ENCODE data around the gene SCARB1. TPM values are rescaled to one million over a fixed set of nuclear protein-coding genes. Genes with fewer than 3 reads are reported as not detected.

SCARB1 gene
- total and polyA plus RNA-seq, 2 of the 13 experiments (the other 11 are each of a cell fraction or from before 2014, with no cell fraction given) = 63.4 to 160 TPM

DNA sequence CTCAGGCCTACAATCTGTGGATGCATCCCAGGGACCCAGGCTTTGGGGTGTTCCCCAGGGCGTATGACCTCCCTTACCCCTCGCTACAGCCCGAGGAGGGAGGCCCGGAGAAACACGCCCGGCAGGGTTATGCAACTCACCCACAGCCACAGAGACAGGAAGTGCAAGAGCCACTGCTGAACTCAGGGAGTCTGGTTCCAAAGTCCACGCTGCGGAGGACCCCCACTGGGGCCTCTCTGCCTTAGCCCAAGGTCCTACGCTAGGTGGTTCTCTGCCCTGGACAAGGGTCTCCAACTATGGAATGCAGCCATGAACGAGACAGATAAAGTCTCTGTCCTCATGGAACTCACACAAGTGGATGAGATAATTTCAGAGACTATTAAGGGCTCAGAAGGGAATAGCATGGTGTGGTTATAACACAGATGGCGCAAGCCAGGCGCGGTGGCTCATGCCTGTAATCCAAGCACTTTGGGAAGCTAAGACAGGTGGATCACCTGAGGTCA is 11.3 kb downstream of the SCARB1 start (continued):
- peak; percentile 70; the same call in 1 of the 2 replicates for TF ChIP-seq ZNF788 (CRISPR knock-in tag; IDR thresholded peaks at IDR 0.05; ENCODE audit: borderline replicate concordance)
- TF ChIP-seq ZNF251 (CRISPR knock-in tag; IDR thresholded peaks at IDR 0.05) = no peak
- TF ChIP-seq, protein P1, sequence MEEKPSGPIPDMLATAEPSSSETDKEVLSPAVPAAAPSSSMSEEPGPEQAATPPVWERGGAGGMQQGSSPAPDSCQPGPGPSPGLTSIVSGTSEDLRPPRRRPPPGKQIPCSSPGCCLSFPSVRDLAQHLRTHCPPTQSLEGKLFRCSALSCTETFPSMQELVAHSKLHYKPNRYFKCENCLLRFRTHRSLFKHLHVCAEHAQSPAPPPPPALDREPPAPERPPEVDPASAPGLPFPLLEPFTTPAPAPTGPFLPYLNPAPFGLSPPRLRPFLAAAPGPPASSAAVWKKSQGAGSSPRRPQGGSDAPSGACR (CRISPR knock-in tag; IDR thresholded peaks at IDR 0.05) = no peak
- TF ChIP-seq FOXM1 (CRISPR knock-in tag; IDR thresholded peaks at IDR 0.05) = no peak
- TF ChIP-seq, protein P2, sequence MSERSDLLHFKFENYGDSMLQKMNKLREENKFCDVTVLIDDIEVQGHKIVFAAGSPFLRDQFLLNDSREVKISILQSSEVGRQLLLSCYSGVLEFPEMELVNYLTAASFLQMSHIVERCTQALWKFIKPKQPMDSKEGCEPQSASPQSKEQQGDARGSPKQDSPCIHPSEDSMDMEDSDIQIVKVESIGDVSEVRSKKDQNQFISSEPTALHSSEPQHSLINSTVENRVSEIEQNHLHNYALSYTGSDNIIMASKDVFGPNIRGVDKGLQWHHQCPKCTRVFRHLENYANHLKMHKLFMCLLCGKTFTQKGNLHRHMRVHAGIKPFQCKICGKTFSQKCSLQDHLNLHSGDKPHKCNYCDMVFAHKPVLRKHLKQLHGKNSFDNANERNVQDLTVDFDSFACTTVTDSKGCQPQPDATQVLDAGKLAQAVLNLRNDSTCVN (CRISPR knock-in tag; IDR thresholded peaks at IDR 0.05; ENCODE audit: borderline replicate concordance) = peak; percentile 78; the same call in 1 of the 2 replicates
- TF ChIP-seq, protein P3, sequence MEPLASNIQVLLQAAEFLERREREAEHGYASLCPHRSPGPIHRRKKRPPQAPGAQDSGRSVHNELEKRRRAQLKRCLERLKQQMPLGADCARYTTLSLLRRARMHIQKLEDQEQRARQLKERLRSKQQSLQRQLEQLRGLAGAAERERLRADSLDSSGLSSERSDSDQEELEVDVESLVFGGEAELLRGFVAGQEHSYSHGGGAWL (CRISPR knock-in tag; IDR thresholded peaks at IDR 0.05) = no peak
- TF ChIP-seq HES4 (CRISPR knock-in tag; IDR thresholded peaks at IDR 0.05; ENCODE audit: borderline replicate concordance) = no peak
- no peak for TF ChIP-seq ZNF766 (CRISPR knock-in tag; IDR thresholded peaks at IDR 0.05; ENCODE audit: borderline replicate concordance)
- no peak for TF ChIP-seq JUND (CRISPR knock-in tag; IDR thresholded peaks at IDR 0.05)
- no peak for TF ChIP-seq ZSCAN30 (CRISPR knock-in tag; IDR thresholded peaks at IDR 0.05)
- TF ChIP-seq, protein P4, sequence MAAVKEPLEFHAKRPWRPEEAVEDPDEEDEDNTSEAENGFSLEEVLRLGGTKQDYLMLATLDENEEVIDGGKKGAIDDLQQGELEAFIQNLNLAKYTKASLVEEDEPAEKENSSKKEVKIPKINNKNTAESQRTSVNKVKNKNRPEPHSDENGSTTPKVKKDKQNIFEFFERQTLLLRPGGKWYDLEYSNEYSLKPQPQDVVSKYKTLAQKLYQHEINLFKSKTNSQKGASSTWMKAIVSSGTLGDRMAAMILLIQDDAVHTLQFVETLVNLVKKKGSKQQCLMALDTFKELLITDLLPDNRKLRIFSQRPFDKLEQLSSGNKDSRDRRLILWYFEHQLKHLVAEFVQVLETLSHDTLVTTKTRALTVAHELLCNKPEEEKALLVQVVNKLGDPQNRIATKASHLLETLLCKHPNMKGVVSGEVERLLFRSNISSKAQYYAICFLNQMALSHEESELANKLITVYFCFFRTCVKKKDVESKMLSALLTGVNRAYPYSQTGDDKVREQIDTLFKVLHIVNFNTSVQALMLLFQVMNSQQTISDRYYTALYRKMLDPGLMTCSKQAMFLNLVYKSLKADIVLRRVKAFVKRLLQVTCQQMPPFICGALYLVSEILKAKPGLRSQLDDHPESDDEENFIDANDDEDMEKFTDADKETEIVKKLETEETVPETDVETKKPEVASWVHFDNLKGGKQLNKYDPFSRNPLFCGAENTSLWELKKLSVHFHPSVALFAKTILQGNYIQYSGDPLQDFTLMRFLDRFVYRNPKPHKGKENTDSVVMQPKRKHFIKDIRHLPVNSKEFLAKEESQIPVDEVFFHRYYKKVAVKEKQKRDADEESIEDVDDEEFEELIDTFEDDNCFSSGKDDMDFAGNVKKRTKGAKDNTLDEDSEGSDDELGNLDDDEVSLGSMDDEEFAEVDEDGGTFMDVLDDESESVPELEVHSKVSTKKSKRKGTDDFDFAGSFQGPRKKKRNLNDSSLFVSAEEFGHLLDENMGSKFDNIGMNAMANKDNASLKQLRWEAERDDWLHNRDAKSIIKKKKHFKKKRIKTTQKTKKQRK (IDR thresholded peaks at IDR 0.05; ENCODE audit: low read length) = no peak
- TF ChIP-seq, protein P5, sequence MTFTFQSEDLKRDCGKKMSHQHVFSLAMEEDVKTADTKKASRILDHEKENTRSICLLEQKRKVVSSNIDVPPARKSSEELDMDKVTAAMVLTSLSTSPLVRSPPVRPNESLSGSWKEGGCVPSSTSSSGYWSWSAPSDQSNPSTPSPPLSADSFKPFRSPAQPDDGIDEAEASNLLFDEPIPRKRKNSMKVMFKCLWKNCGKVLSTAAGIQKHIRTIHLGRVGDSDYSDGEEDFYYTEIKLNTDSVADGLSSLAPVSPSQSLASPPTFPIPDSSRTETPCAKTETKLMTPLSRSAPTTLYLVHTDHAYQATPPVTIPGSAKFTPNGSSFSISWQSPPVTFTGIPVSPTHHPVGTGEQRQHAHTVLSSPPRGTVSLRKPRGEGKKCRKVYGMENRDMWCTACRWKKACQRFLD (CRISPR knock-in tag; IDR thresholded peaks at IDR 0.05; ENCODE audit: borderline replicate concordance) = no peak
- TF ChIP-seq PAX8 (CRISPR knock-in tag; IDR thresholded peaks at IDR 0.05; ENCODE audit: borderline replicate concordance) = no peak
- TF ChIP-seq SSRP1 (CRISPR knock-in tag; IDR thresholded peaks at IDR 0.05) = no peak; the same call in 1 of the 2 replicates
- TF ChIP-seq PRPF4 (IDR thresholded peaks at IDR 0.05; ENCODE audit: low read depth, low read length, poor library complexity, severe bottlenecking) = no peak
- no peak for TF ChIP-seq NBN (conservative IDR thresholded peaks at IDR 0.05)
- peak; percentile 79 for TF ChIP-seq TEAD3 (CRISPR knock-in tag; optimal IDR thresholded peaks at IDR 0.05; ENCODE audit: borderline replicate concordance)
- TF ChIP-seq, protein P6, sequence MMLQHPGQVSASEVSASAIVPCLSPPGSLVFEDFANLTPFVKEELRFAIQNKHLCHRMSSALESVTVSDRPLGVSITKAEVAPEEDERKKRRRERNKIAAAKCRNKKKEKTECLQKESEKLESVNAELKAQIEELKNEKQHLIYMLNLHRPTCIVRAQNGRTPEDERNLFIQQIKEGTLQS (CRISPR knock-in tag; IDR thresholded peaks at IDR 0.05) = no peak
- TF ChIP-seq ZNF883 (CRISPR knock-in tag; IDR thresholded peaks at IDR 0.05; ENCODE audit: not compliant biosample characterization) = no peak
- TF ChIP-seq RXRA (CRISPR knock-in tag; IDR thresholded peaks at IDR 0.05) = peak; percentile 97
- no peak for TF ChIP-seq ZNF33B (CRISPR knock-in tag; IDR thresholded peaks at IDR 0.05)
- peak; percentile 86 for TF ChIP-seq GABPB1 (CRISPR knock-in tag; IDR thresholded peaks at IDR 0.05)
- TF ChIP-seq ZNF678 (CRISPR knock-in tag; IDR thresholded peaks at IDR 0.05) = no peak
- TF ChIP-seq RBM22 (optimal IDR thresholded peaks at IDR 0.05; ENCODE audit: low read length) = peak; percentile 33
- TF ChIP-seq RBAK (CRISPR knock-in tag; IDR thresholded peaks at IDR 0.05) = peak; percentile 67; the same call in 1 of the 2 replicates
